Peyer's patch (tissue), 4 donors: Measurements from ENCODE around the gene TMEM51. TPM values are rescaled to one million over a fixed set of nuclear protein-coding genes. Genes with fewer than 3 reads are reported as not detected.

Experiments
- DNase-seq, 3 donors: peaks; one replicate each; pipeline ENCODE4 v3.0.0-alpha.2; 2017 to 2019
- H3K27ac ChIP-seq, 4 donors: fragments of 200-600 bp; sonication (generic); one replicate each; pipeline ENCODE4 v1.5.1; 2016 to 2019
- H3K27me3 ChIP-seq, 2 donors: fragments of 200-600 bp; sonication (generic); one replicate each; pipeline ENCODE4 v1.5.1; 2019
- H3K36me3 ChIP-seq, 3 donors: fragments of 200-600 bp; sonication (generic); one replicate each; pipeline ENCODE4 v1.5.1; 2016 to 2019
- H3K4me1 ChIP-seq, 4 donors: fragments of 200-600 bp; sonication (generic); one replicate each; pipeline ENCODE4 v1.5.1; 2016 to 2019
- H3K4me3 ChIP-seq, 4 donors: fragments of 200-600 bp; sonication (generic); 1 replicate in 3 of 4; 2 replicates in 1 of 4; pipeline ENCODE4 v1.5.1; 2016 to 2019; ENCODE audit warnings: mild to moderate bottlenecking in 1 of 4
- H3K9me3 ChIP-seq, 4 donors: fragments of 200-600 bp; sonication (generic); one replicate each; pipeline ENCODE4 v1.5.1; 2016 to 2019; ENCODE audit warnings: mild to moderate bottlenecking in 1 of 4
- POLR2A ChIP-seq, 2 donors: fragments of 450-650 bp; IDR thresholded peaks; one replicate each; pipeline ENCODE4 v1.5.1; 2017; ENCODE audit warnings: antibody characterized with exemption in 2 of 2, mild to moderate bottlenecking in 2 of 2, moderate library complexity in 2 of 2
- total RNA-seq, 4 donors: library from RNA; depleted of rRNA; stranded (reverse); fragments of >200 nt; gene quantifications; one replicate each; pipeline ENCODE4 v1.1.0, GENCODE V29; 2016
- TF ChIP-seq, protein P1 (sequence below), 6 experiments: fragments of 450-650 bp in 4 of 6; fragments of 200-600 bp in 2 of 6; sonication (generic) in 1 of 6; IDR thresholded peaks; one replicate each; pipeline ENCODE4 v1.5.1; 2017 to 2019; ENCODE audit warnings: antibody characterized with exemption in 6 of 6, mild to moderate bottlenecking in 3 of 6, moderate library complexity in 1 of 6

The TMEM51 gene
- total RNA-seq, 4 donors from 2014 or later = 3.3 to 31.0 (median 20.6) TPM

DNA sequence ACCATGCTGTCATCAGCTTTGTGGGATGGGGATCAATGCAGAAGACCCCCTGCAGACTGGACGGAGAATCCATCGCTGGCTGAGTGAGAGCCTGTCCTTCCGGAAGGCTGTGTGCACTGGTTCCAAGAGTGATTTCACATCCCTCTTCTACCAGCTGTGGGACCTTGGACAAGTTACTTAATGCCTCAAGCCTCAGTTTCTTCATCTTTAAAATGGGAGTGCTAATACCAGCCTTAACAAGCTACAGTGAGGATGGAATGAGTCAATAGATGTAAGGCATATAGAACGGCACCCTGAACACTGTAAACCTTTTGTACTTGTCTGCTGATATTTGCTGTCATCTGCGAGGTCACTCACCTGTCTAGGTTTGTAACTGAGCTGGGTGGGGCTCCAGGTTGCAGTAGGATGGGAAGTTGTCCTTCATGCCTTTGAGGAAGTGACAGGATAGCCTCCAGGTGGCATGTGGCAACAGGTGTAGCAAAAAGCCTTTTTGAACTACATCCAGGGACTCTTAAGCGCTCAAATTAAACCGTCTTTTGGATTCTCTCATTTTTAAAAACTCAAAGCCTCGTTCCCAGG, 27.5 kb downstream of the TMEM51 start:
- no peaks in the 10 kb centered on the region for H3K27me3 ChIP-seq
- peaks cover 0 to 68% (median 0%) of the 10 kb centered on the region in 4 donors for H3K4me1 ChIP-seq
- peak overlapping the region in 2 of 4 donors; percentile 71 to 80 for H3K27ac ChIP-seq
- no peaks in the 10 kb centered on the region for H3K9me3 ChIP-seq
- DNase-seq = peak in 1 of 3 donors; percentile 84
- no peak overlapping the region for H3K4me3 ChIP-seq
- TF ChIP-seq POLR2A (IDR thresholded peaks at IDR 0.05) = no peak
- TF ChIP-seq, protein P1, sequence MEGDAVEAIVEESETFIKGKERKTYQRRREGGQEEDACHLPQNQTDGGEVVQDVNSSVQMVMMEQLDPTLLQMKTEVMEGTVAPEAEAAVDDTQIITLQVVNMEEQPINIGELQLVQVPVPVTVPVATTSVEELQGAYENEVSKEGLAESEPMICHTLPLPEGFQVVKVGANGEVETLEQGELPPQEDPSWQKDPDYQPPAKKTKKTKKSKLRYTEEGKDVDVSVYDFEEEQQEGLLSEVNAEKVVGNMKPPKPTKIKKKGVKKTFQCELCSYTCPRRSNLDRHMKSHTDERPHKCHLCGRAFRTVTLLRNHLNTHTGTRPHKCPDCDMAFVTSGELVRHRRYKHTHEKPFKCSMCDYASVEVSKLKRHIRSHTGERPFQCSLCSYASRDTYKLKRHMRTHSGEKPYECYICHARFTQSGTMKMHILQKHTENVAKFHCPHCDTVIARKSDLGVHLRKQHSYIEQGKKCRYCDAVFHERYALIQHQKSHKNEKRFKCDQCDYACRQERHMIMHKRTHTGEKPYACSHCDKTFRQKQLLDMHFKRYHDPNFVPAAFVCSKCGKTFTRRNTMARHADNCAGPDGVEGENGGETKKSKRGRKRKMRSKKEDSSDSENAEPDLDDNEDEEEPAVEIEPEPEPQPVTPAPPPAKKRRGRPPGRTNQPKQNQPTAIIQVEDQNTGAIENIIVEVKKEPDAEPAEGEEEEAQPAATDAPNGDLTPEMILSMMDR (IDR thresholded peaks at IDR 0.05) = peak in 3 of 6 experiments; percentile 33 to 51 (median 34)
- H3K36me3 ChIP-seq = no peaks in the 10 kb centered on the region

DNA sequence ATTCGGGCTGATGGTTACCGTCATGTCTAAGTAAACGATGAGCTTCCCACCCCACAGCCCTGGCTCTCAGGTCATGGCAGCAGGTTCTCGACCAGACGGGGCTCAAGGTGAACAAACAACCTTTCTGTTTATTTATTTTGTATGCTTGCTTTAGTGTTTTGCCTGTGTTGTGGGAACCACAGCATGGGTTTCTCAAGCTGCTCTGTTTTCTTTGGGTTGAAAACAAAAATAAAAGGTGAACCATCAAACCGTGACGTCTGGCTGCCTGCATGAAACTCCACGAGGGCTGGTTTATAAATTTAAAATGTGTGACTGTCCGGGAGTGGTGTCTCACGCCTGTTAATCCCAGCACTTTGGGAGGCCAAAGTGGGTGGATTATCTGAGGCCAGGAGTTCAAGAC, 28.0 kb downstream of the TMEM51 start:
- H3K4me1 ChIP-seq = peaks cover 0 to 70% (median 0%) of the 10 kb centered on the region in 4 donors
- no peak overlapping the region for H3K4me3 ChIP-seq
- TF ChIP-seq POLR2A (IDR thresholded peaks at IDR 0.05) = no peak
- TF ChIP-seq, protein P1 (IDR thresholded peaks at IDR 0.05) = no peak
- no peak for DNase-seq
- H3K9me3 ChIP-seq = no peaks in the 10 kb centered on the region
- no peaks in the 10 kb centered on the region for H3K27me3 ChIP-seq
- H3K27ac ChIP-seq = peak overlapping the region in 2 of 4 donors; percentile 33 to 80
- no peaks in the 10 kb centered on the region for H3K36me3 ChIP-seq

DNA sequence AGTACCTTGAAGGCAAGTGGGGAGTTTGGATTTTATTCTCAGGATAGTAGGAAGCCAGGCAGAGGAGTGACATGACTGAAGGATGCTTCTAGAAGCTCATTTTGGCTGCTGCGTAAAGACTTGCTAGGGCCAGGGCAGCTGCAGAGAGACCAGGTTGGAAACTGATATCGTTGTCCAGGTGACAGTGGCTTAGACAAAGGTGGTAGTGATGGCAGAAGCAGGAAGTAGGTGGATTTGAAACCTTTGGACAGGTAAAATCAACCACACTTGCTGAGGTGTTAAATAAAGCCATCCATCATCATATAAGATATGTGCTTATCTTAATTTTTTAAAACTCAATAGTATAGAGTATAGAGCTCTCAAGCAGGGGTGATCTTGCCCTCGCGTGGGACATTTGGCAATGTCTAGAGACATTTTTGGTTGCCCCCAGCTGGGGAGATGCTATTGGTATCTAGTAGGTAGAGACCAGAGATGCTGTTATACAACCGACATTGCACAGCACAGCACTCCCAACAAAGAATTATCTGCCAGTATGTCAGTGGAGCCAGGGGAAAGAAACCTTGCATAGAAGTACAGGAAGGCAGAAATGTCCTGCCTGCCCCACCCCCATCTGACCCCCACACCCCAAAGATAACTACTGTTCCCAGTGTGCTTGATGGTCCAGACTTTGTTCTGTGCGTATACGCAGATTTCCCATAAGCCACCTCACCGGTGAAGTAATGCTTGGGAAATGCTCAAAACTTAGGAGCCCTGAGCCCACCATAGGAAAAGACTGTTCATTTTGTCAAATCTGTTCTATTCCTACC, 31.1 kb downstream of the TMEM51 start:
- DNase-seq = no peak
- H3K27me3 ChIP-seq = no peaks in the 10 kb centered on the region
- H3K27ac ChIP-seq = peak overlapping the region in 1 of 4 donors; percentile 66
- H3K36me3 ChIP-seq = no peaks in the 10 kb centered on the region
- TF ChIP-seq, protein P1 (IDR thresholded peaks at IDR 0.05) = no peak
- TF ChIP-seq POLR2A (IDR thresholded peaks at IDR 0.05) = no peak
- no peak overlapping the region for H3K4me3 ChIP-seq
- no peaks in the 10 kb centered on the region for H3K9me3 ChIP-seq
- peaks cover 0 to 70% (median 4%) of the 10 kb centered on the region in 4 donors for H3K4me1 ChIP-seq

DNA sequence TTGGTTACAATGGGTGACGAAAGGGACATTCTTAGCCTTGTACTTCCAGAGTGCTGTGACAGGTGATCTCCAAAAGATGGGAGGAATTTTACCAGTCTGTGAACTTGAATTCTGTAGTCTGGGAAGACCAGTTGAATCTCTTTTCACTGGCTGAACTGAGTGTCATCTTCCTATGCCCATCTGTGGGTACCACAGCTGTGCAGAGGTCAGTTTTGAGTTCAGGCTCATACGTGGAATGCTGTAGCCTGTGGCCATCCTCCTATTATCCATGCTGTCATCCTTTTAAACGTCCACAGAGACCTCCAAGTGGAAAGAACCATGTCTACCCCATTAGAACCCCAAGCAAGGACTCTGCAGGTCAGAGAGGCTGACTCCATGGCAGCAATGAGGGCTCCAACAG, 32.1 kb downstream of the TMEM51 start:
- no peaks in the 10 kb centered on the region for H3K36me3 ChIP-seq
- H3K4me3 ChIP-seq = no peak overlapping the region
- no peak for TF ChIP-seq POLR2A (IDR thresholded peaks at IDR 0.05)
- TF ChIP-seq, protein P1 (IDR thresholded peaks at IDR 0.05) = no peak
- no peak for DNase-seq
- H3K9me3 ChIP-seq = no peaks in the 10 kb centered on the region
- H3K27me3 ChIP-seq = no peaks in the 10 kb centered on the region
- H3K4me1 ChIP-seq = peaks cover 0 to 69% (median 4%) of the 10 kb centered on the region in 4 donors
- no peak overlapping the region for H3K27ac ChIP-seq

DNA sequence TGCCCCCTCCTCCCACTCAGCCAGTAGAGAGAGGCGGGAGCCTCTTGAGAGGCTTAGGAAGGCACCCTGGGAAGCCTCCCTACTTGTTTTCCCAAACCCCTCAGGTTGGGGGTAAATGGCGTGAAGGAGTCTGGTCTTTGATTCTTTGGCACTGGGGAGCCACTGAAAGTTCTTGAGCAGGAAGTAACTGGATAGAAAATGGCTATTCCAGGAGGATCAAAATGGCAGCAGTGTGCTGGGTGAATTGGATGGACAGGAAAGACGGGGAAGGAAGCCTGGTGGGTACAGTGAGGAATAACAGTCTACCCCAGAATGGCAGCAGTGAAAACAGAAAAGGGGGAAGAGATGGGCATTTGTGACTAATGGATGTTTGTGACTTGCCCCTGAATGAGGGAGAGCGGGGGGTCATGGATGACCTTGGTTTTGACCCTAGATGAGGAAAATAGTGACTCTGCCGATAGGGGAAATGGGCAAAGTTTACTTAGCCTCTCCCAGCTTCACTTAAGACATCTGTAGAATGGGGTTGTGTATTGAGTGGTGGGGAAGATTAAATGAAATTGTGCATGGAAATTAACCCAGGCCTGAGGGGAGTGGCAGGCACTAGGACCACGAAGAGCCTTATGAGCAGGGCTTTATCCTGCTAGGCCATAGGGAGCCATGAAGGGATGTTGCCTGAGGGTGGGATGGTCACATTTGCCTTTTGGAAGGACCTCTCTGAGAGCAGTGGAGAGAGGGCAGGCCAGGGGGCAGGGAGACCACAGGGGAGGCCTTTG, 32.7 kb downstream of the TMEM51 start:
- H3K27me3 ChIP-seq = no peaks in the 10 kb centered on the region
- DNase-seq = no peak
- peaks cover 0 to 70% (median 4%) of the 10 kb centered on the region in 4 donors for H3K4me1 ChIP-seq
- no peak overlapping the region for H3K4me3 ChIP-seq
- no peaks in the 10 kb centered on the region for H3K36me3 ChIP-seq
- no peak for TF ChIP-seq POLR2A (IDR thresholded peaks at IDR 0.05)
- TF ChIP-seq, protein P1 (IDR thresholded peaks at IDR 0.05) = no peak
- no peaks in the 10 kb centered on the region for H3K9me3 ChIP-seq
- peak overlapping the region in 2 of 4 donors; percentile 78 to 89 for H3K27ac ChIP-seq
